Immature natural killer cell (primary cell): ENCODE results near the gene DHCR24. TPM values are rescaled to one million over a fixed set of nuclear protein-coding genes. Genes with fewer than 3 reads are reported as not detected.
"Not testable (repeated sequence)": the region's sequence is repeated elsewhere in the genome, so short reads cannot be mapped to it uniquely, and the experiment has no call there.

ENCODE experiments used
- DNase-seq, 3 donors: peaks; one replicate each; pipeline ENCODE4 v3.0.0; 2022; ENCODE audit warnings: mixed read lengths in 1 of 3
- H3K27ac Mint-ChIP-seq, 6 donors: one replicate each; pipeline ENCODE4 v1.8.0; 2020; ENCODE audit warnings: mixed read lengths in 6 of 6, mild to moderate bottlenecking in 5 of 6, inconsistent platforms in 4 of 6, moderate library complexity in 3 of 6
- H3K27me3 Mint-ChIP-seq, 3 donors: one replicate each; pipeline ENCODE4 v1.8.0; 2020 to 2021; ENCODE audit warnings: low read depth in 3 of 3, mild to moderate bottlenecking in 3 of 3, mixed read lengths in 3 of 3, moderate library complexity in 3 of 3, inconsistent platforms in 1 of 3
- H3K36me3 Mint-ChIP-seq, 3 donors: one replicate each; pipeline ENCODE4 v1.8.0; 2020; ENCODE audit warnings: mixed read lengths in 3 of 3, inconsistent platforms in 2 of 3, mild to moderate bottlenecking in 2 of 3
- H3K4me1 Mint-ChIP-seq, 2 donors: one replicate each; pipeline ENCODE4 v1.8.0; 2020; ENCODE audit warnings: inconsistent platforms in 2 of 2, mild to moderate bottlenecking in 2 of 2, mixed read lengths in 2 of 2, moderate library complexity in 1 of 2
- H3K4me3 Mint-ChIP-seq, 5 donors: one replicate each; pipeline ENCODE4 v1.8.0; 2020; ENCODE audit warnings: mild to moderate bottlenecking in 5 of 5, mixed read lengths in 5 of 5, inconsistent platforms in 3 of 5, moderate library complexity in 3 of 5
- H3K9me3 Mint-ChIP-seq, 6 donors: one replicate each; pipeline ENCODE4 v1.8.0; 2020; ENCODE audit warnings: mild to moderate bottlenecking in 6 of 6, mixed read lengths in 6 of 6, inconsistent platforms in 4 of 6, moderate library complexity in 3 of 6
- polyA plus RNA-seq, 3 donors: library from polyadenylated mRNA; unstranded; fragments of 300-500 nt; fragmentation: Illumina TruSeq; gene quantifications; one replicate each; pipeline ENCODE4 v1.2.3, GENCODE V29; 2021

DHCR24 gene
- 10 to 100 TPM; 15.4 to 23.8 (median 17.0) TPM for polyA plus RNA-seq

GRCh38 chr1:54886724-54887664 is at the start of gene DHCR24:
TSS of gene DHCR24 (minus strand) at chr1:54887195. CDS start at chr1:54887119, 76 bp downstream.
- peaks cover 0 to 5% (median 0%) of the 10 kb centered on the region in 3 donors for H3K36me3 Mint-ChIP-seq
- H3K4me1 Mint-ChIP-seq = peaks cover 37 to 41% of the 10 kb centered on the region in 2 donors
- H3K27me3 Mint-ChIP-seq = peaks cover 0 to 16% (median 8%) of the 10 kb centered on the region in 3 donors
- H3K4me3 Mint-ChIP-seq = peak within 1 kb of the TSS; percentile 92 to 98 (median 96)
- peak; percentile 81 to 82 (median 81) for DNase-seq
- H3K27ac Mint-ChIP-seq = peak within 1 kb of the TSS; percentile 68 to 89 (median 75)
- no peaks in the 10 kb centered on the region for H3K9me3 Mint-ChIP-seq

GRCh38 chr1:54936791-54937190 is 49.8 kb upstream of the DHCR24 start:
- Mint-ChIP-seq H3K4me1 (no peaks in the 10 kb centered on the region), H3K9me3 (peaks cover 0 to 2% (median 0%) of the 10 kb centered on the region in 6 donors), H3K36me3 (no peaks in the 10 kb centered on the region), H3K4me3 (no peak overlapping the region), H3K27ac (no peak overlapping the region), H3K27me3 (peaks cover 2 to 17% (median 8%) of the 10 kb centered on the region in 3 donors)
- no peak for DNase-seq

GRCh38 chr1:54934869-54935268 is 47.9 kb upstream of the DHCR24 start:
- DNase-seq = no peak
- Mint-ChIP-seq H3K36me3 (no peaks in the 10 kb centered on the region), H3K4me3 (no peak overlapping the region), H3K4me1 (no peaks in the 10 kb centered on the region), H3K9me3 (peaks cover 0 to 2% (median 0%) of the 10 kb centered on the region in 6 donors), H3K27me3 (peaks cover 2 to 17% (median 9%) of the 10 kb centered on the region in 3 donors), H3K27ac (no peak overlapping the region)

- H3K36me3 Mint-ChIP-seq, H3K4me3 Mint-ChIP-seq, H3K4me1 Mint-ChIP-seq, DNase-seq, H3K27ac Mint-ChIP-seq, H3K9me3 Mint-ChIP-seq: not testable (repeated sequence)
- peaks cover 2 to 17% (median 9%) of the 10 kb centered on the region in 3 donors for H3K27me3 Mint-ChIP-seq
Observed at GRCh38 chr1:54934081-54934480, 47.1 kb upstream of the DHCR24 start.

GRCh38 chr1:54931275-54931840 is 44.4 kb upstream of the DHCR24 start:
- H3K36me3 Mint-ChIP-seq = no peaks in the 10 kb centered on the region
- peaks cover 0 to 17% (median 9%) of the 10 kb centered on the region in 3 donors for H3K27me3 Mint-ChIP-seq
- no peaks in the 10 kb centered on the region for H3K4me1 Mint-ChIP-seq
- H3K9me3 Mint-ChIP-seq = peaks cover 0 to 2% (median 0%) of the 10 kb centered on the region in 6 donors
- DNase-seq = no peak
- no peak overlapping the region for H3K27ac Mint-ChIP-seq
- no peak overlapping the region for H3K4me3 Mint-ChIP-seq

- Mint-ChIP-seq H3K9me3 (peaks cover 0 to 2% (median 0%) of the 10 kb centered on the region in 6 donors), H3K4me1 (no peaks in the 10 kb centered on the region), H3K27ac (no peak overlapping the region), H3K4me3 (no peak overlapping the region), H3K27me3 (peaks cover 0 to 7% (median 4%) of the 10 kb centered on the region in 3 donors), H3K36me3 (no peaks in the 10 kb centered on the region)
- no peak for DNase-seq
Observed at GRCh38 chr1:54929700-54930099, 42.7 kb upstream of the DHCR24 start.

GRCh38 chr1:54928327-54928726 is 41.3 kb upstream of the DHCR24 start:
- peaks cover 0 to 4% (median 1%) of the 10 kb centered on the region in 3 donors for H3K27me3 Mint-ChIP-seq
- no peak for DNase-seq
- H3K27ac Mint-ChIP-seq = no peak overlapping the region
- no peaks in the 10 kb centered on the region for H3K36me3 Mint-ChIP-seq
- H3K9me3 Mint-ChIP-seq = no peaks in the 10 kb centered on the region
- no peak overlapping the region for H3K4me3 Mint-ChIP-seq
- H3K4me1 Mint-ChIP-seq = no peaks in the 10 kb centered on the region

- no peak overlapping the region for H3K4me3 Mint-ChIP-seq
- H3K27ac Mint-ChIP-seq = no peak overlapping the region
- DNase-seq = no peak
- H3K9me3 Mint-ChIP-seq = no peaks in the 10 kb centered on the region
- H3K4me1 Mint-ChIP-seq = no peaks in the 10 kb centered on the region
- H3K36me3 Mint-ChIP-seq = no peaks in the 10 kb centered on the region
- peaks cover 0 to 4% (median 1%) of the 10 kb centered on the region in 3 donors for H3K27me3 Mint-ChIP-seq
Observed at GRCh38 chr1:54927472-54928240, 40.7 kb upstream of the DHCR24 start.

- H3K36me3 Mint-ChIP-seq = no peaks in the 10 kb centered on the region
- H3K27ac Mint-ChIP-seq = no peak overlapping the region
- H3K27me3 Mint-ChIP-seq = peaks cover 0 to 4% (median 1%) of the 10 kb centered on the region in 3 donors
- no peaks in the 10 kb centered on the region for H3K4me1 Mint-ChIP-seq
- no peak for DNase-seq
- no peak overlapping the region for H3K4me3 Mint-ChIP-seq
- no peaks in the 10 kb centered on the region for H3K9me3 Mint-ChIP-seq
Observed at GRCh38 chr1:54926970-54927369, 40.0 kb upstream of the DHCR24 start.

GRCh38 chr1:54922921-54923421 is 36.0 kb upstream of the DHCR24 start:
- H3K36me3 Mint-ChIP-seq = no peaks in the 10 kb centered on the region
- H3K27me3 Mint-ChIP-seq = peaks cover 0 to 4% (median 0%) of the 10 kb centered on the region in 3 donors
- H3K9me3 Mint-ChIP-seq = peaks cover 0 to 2% (median 0%) of the 10 kb centered on the region in 6 donors
- H3K27ac Mint-ChIP-seq = no peak overlapping the region
- H3K4me1 Mint-ChIP-seq = no peaks in the 10 kb centered on the region
- no peak overlapping the region for H3K4me3 Mint-ChIP-seq
- no peak for DNase-seq

GRCh38 chr1:54922040-54922761 is 35.2 kb upstream of the DHCR24 start:
- H3K36me3 Mint-ChIP-seq = no peaks in the 10 kb centered on the region
- H3K4me1 Mint-ChIP-seq = no peaks in the 10 kb centered on the region
- no peak overlapping the region for H3K27ac Mint-ChIP-seq
- DNase-seq = no peak
- no peak overlapping the region for H3K4me3 Mint-ChIP-seq
- H3K9me3 Mint-ChIP-seq = peaks cover 0 to 2% (median 0%) of the 10 kb centered on the region in 6 donors
- peaks cover 0 to 4% (median 0%) of the 10 kb centered on the region in 3 donors for H3K27me3 Mint-ChIP-seq

- H3K4me3 Mint-ChIP-seq = no peak overlapping the region
- DNase-seq = no peak
- peaks cover 0 to 2% (median 0%) of the 10 kb centered on the region in 6 donors for H3K9me3 Mint-ChIP-seq
- no peaks in the 10 kb centered on the region for H3K27me3 Mint-ChIP-seq
- H3K4me1 Mint-ChIP-seq = no peaks in the 10 kb centered on the region
- no peaks in the 10 kb centered on the region for H3K36me3 Mint-ChIP-seq
- H3K27ac Mint-ChIP-seq = no peak overlapping the region
Observed at GRCh38 chr1:54919367-54920359, 32.7 kb upstream of the DHCR24 start.
